PFSK-1 (cell line): Measurements from ENCODE around the gene NUDT1.

Experiments used
- POLR2AphosphoS5 ChIP-seq: IDR thresholded peaks from 2 replicates; pipeline ENCODE4 v1.6.1; 2012; ENCODE audit warnings: low read depth, mild to moderate bottlenecking, control low read depth, low read length, moderate library complexity
- TAF1 ChIP-seq: IDR thresholded peaks from 2 replicates; pipeline ENCODE4 v1.6.1; 2012; ENCODE audit warnings: low read length, control low read depth, borderline replicate concordance; ENCODE audit not compliant: insufficient read depth
- TF ChIP-seq, protein P1 (sequence below), 2 experiments: IDR thresholded peaks; 2 replicates each; pipeline versions ENCODE4 v1.6.1 to v1.8.0; 2011 to 2012; ENCODE audit warnings: low read depth in 2 of 2, low read length in 2 of 2, control low read depth in 1 of 2, inconsistent platforms in 1 of 2, mild to moderate bottlenecking in 1 of 2, moderate library complexity in 1 of 2; ENCODE audit not compliant: insufficient read depth in 1 of 2

DNA sequence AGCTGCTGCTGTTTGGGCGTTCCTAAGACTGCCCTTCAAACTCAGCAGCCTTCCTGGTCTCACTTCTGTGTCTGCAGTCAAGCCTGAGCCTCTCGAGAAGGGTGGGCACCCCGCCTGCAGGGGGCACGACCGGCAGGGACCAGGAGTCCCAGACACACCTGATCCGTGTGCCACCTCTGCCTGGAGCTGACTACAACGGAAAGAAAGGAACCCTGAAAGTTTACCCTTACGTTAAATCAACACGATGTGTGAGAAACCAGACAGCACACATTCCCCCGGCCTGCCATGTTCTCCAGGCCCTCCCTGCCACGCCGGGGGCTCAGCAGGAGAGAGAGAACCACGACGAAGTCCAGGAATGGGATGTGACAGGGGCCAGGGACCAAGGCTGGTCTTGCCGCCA lies 14.3 kb upstream of the NUDT1 start:
- TF ChIP-seq POLR2AphosphoS5 (no peak), TAF1 (no peak)
- TF ChIP-seq, protein P1, sequence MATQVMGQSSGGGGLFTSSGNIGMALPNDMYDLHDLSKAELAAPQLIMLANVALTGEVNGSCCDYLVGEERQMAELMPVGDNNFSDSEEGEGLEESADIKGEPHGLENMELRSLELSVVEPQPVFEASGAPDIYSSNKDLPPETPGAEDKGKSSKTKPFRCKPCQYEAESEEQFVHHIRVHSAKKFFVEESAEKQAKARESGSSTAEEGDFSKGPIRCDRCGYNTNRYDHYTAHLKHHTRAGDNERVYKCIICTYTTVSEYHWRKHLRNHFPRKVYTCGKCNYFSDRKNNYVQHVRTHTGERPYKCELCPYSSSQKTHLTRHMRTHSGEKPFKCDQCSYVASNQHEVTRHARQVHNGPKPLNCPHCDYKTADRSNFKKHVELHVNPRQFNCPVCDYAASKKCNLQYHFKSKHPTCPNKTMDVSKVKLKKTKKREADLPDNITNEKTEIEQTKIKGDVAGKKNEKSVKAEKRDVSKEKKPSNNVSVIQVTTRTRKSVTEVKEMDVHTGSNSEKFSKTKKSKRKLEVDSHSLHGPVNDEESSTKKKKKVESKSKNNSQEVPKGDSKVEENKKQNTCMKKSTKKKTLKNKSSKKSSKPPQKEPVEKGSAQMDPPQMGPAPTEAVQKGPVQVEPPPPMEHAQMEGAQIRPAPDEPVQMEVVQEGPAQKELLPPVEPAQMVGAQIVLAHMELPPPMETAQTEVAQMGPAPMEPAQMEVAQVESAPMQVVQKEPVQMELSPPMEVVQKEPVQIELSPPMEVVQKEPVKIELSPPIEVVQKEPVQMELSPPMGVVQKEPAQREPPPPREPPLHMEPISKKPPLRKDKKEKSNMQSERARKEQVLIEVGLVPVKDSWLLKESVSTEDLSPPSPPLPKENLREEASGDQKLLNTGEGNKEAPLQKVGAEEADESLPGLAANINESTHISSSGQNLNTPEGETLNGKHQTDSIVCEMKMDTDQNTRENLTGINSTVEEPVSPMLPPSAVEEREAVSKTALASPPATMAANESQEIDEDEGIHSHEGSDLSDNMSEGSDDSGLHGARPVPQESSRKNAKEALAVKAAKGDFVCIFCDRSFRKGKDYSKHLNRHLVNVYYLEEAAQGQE (IDR thresholded peaks at IDR 0.05; ENCODE audit: insufficient read depth in 1 of 2, low read depth in 2 of 2, low read length in 2 of 2) = no peak
